Measurements from ENCODE around the gene OSM. TPM values are rescaled to one million over a fixed set of nuclear protein-coding genes. Genes with fewer than 3 reads are reported as not detected.

The OSM gene
- polyA plus RNA-seq, 1 of the 3 experiments (the other 2 are of a cell fraction) = not detected

GRCh38 chr22:30305519-30305905 is 38.9 kb upstream of the OSM start:
- no peaks in the 10 kb centered on the region for H3K9me3 ChIP-seq
- no peaks in the 10 kb centered on the region for H3K9me2 ChIP-seq
- peaks cover 33% of the 10 kb centered on the region for H4K20me1 ChIP-seq (ENCODE audit: insufficient read depth)
- peaks cover 0 to 4% of the 10 kb centered on the region in 2 experiments for H3K36me3 ChIP-seq (replicated peaks in 1 of 2; ENCODE audit: control insufficient read depth in 1 of 2, insufficient read depth in 2 of 2, low read length in 1 of 2)
- H2AFZ ChIP-seq (ENCODE audit: low read depth) = no peak overlapping the region
- H3K79me2 ChIP-seq (ENCODE audit: insufficient read depth) = peaks cover 52% of the 10 kb centered on the region
- no peak overlapping the region for H3K27ac ChIP-seq (ENCODE audit: low read depth in 2 of 2, low read length in 1 of 2)
- H3K4me2 ChIP-seq = no peak overlapping the region
- peaks cover 7 to 12% of the 10 kb centered on the region in 2 experiments; a peak in 1 of 4 replicates for H3K4me1 ChIP-seq (ENCODE audit: control insufficient read depth in 1 of 2, insufficient read depth in 2 of 2, low read depth in 1 of 2, low read length in 1 of 2)
- no peak for TF ChIP-seq PBX3 (IDR thresholded peaks at IDR 0.05)
- no peaks in the 10 kb centered on the region for H3K27me3 ChIP-seq (ENCODE audit: insufficient read depth)
- no peaks in the 10 kb centered on the region for H3F3A ChIP-seq (replicated peaks; ENCODE audit: insufficient read depth)
- no peak overlapping the region for H3K9ac ChIP-seq
- CTCF ChIA-PET = no interaction called here
- POLR2A ChIA-PET = no interaction called here
- WGBS (ENCODE audit: low lambda C conversion rate) = 81% methylated on average over 3 of the region's 4 CpGs
- no peak overlapping the region for H3K4me3 ChIP-seq (ENCODE audit: low read depth in 2 of 2, low read length in 1 of 2)
- DNase-seq = no peak

DNA sequence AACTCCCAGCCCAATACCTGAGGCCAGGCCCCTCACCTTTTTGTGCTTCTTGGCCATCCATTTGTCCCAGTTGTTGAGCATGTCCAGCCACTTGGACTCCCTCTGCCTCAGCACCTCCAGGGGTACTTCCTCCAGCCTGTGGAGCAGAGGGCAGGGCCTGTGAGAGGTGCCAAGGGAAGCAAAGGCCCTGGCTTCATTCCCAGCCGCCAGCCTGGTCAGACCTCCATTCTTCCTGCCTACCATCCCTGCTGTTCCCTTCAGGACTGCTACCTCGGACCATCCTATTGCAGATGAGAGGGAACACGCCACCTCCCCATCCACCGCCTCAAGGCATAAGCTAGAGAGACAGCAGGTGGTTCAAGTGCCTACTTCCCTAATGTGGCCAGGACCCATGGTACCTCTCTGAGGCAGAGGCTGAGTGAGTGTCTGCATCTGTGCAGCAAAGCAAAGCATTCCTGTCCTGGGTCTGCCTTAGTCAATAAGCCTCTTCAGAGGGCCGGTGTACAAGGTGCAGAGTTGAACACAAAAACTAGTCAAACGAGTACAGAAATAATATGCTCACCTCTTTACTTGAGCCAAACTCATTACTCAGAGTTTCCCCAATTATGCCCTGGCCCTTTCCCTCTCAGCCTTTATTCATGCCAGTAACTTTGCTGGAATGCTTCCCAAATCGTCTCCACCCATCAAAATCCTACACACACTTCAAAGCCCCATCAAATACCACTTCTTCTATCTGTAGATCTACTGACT is 38.0 kb upstream of the OSM start:
- Histone ChIP-seq H3K9ac (no peak overlapping the region), H3K9me2 (no peaks in the 10 kb centered on the region), H3F3A (replicated peaks; ENCODE audit: insufficient read depth) (no peaks in the 10 kb centered on the region), H2AFZ (ENCODE audit: low read depth) (no peak overlapping the region), H3K4me2 (no peak overlapping the region), H3K9me3 (no peaks in the 10 kb centered on the region), H3K79me2 (ENCODE audit: insufficient read depth) (peaks cover 44% of the 10 kb centered on the region), H3K27ac (ENCODE audit: low read depth in 2 of 2, low read length in 1 of 2) (no peak overlapping the region), H3K27me3 (ENCODE audit: insufficient read depth) (no peaks in the 10 kb centered on the region), H4K20me1 (ENCODE audit: insufficient read depth) (peaks cover 24% of the 10 kb centered on the region), H3K36me3 (replicated peaks in 1 of 2; ENCODE audit: control insufficient read depth in 1 of 2, insufficient read depth in 2 of 2, low read length in 1 of 2) (peaks cover 0 to 5% of the 10 kb centered on the region in 2 experiments), H3K4me1 (ENCODE audit: control insufficient read depth in 1 of 2, insufficient read depth in 2 of 2, low read depth in 1 of 2, low read length in 1 of 2) (peaks cover 5 to 12% of the 10 kb centered on the region in 2 experiments; a peak in 1 of 4 replicates), H3K4me3 (ENCODE audit: low read depth in 2 of 2, low read length in 1 of 2) (no peak overlapping the region)
- CTCF ChIA-PET = interaction anchor here (1.0 to 1.6 kb wide), 4 partner anchors 12 to 83 kb away, joined by 3 to 9 read pairs (median 4); partner anchors contain the start of genes CASTOR1 and RNF215
- WGBS (ENCODE audit: low lambda C conversion rate) = 90% methylated on average over 7 of the region's 7 CpGs
- no peak for DNase-seq
- POLR2A ChIA-PET = no interaction called here
- TF ChIP-seq RCOR1 (IDR thresholded peaks at IDR 0.05; ENCODE audit: low read length) (no peak), FOSL2 (IDR thresholded peaks at IDR 0.05; ENCODE audit: borderline replicate concordance, low read depth) (no peak), CTCF (IDR thresholded peaks at IDR 0.05) (no peak)

DNA sequence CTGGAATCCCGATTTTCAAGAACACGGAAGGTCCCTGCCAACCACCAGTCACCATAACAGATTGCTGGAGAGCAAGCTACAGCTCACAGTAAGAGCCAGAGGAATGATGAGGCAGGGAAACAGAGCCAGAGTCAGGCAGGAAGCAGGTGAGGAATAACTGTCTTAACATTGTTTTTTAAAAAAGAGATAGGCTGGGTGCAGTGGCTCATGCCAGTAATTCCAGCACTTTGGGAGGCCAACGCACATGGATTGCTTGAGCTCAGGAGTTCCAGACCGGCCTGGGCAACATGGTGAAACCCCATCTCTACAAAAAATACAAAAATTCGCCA is 36.1 kb upstream of the OSM start:
- ChIA-PET CTCF (interaction anchor here (0.7 to 1.2 kb wide), 2 partner anchors 12 to 14 kb away, joined by 3 to 4 read pairs; no protein-coding TSS in a partner anchor), POLR2A (interaction anchor here (0.6 kb wide), 1 partner anchor 12 kb away, joined by 4 read pairs; no protein-coding TSS in a partner anchor)
- Histone ChIP-seq H3K9me2 (no peaks in the 10 kb centered on the region), H3K79me2 (ENCODE audit: insufficient read depth) (peaks cover 26% of the 10 kb centered on the region), H3K36me3 (replicated peaks in 1 of 2; ENCODE audit: control insufficient read depth in 1 of 2, insufficient read depth in 2 of 2, low read length in 1 of 2) (peaks cover 0 to 12% of the 10 kb centered on the region in 2 experiments), H3K27ac (ENCODE audit: low read depth in 2 of 2, low read length in 1 of 2) (no peak overlapping the region), H3K27me3 (ENCODE audit: insufficient read depth) (no peaks in the 10 kb centered on the region), H3K4me1 (ENCODE audit: control insufficient read depth in 1 of 2, insufficient read depth in 2 of 2, low read depth in 1 of 2, low read length in 1 of 2) (peaks cover 5 to 12% of the 10 kb centered on the region in 2 experiments; a peak in 1 of 4 replicates), H3K4me3 (ENCODE audit: low read depth in 2 of 2, low read length in 1 of 2) (no peak overlapping the region), H4K20me1 (ENCODE audit: insufficient read depth) (peaks cover 14% of the 10 kb centered on the region; the same call in 1 of the 2 replicates), H3F3A (replicated peaks; ENCODE audit: insufficient read depth) (no peaks in the 10 kb centered on the region), H3K4me2 (no peak overlapping the region), H2AFZ (ENCODE audit: low read depth) (no peak overlapping the region), H3K9me3 (no peaks in the 10 kb centered on the region), H3K9ac (no peak overlapping the region)
- TF ChIP-seq GATA2 (CRISPR knock-in tag; IDR thresholded peaks at IDR 0.05) (no peak), MEF2A (IDR thresholded peaks at IDR 0.05; ENCODE audit: borderline replicate concordance, low read depth) (no peak), TEAD4 (IDR thresholded peaks at IDR 0.05; ENCODE audit: borderline replicate concordance, insufficient read depth) (no peak), RFX5 (IDR thresholded peaks at IDR 0.05; ENCODE audit: low read length) (no peak), CHD2 (IDR thresholded peaks at IDR 0.05; ENCODE audit: low read length, partially characterized antibody) (no peak), TCF12 (IDR thresholded peaks at IDR 0.05) (no peak), PBX3 (IDR thresholded peaks at IDR 0.05) (no peak)
- TF ChIP-seq, protein P1, sequence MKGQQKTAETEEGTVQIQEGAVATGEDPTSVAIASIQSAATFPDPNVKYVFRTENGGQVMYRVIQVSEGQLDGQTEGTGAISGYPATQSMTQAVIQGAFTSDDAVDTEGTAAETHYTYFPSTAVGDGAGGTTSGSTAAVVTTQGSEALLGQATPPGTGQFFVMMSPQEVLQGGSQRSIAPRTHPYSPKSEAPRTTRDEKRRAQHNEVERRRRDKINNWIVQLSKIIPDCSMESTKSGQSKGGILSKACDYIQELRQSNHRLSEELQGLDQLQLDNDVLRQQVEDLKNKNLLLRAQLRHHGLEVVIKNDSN (IDR thresholded peaks at IDR 0.05; ENCODE audit: borderline replicate concordance, low read depth) = no peak
- no peak for DNase-seq
- WGBS (ENCODE audit: low lambda C conversion rate) = 100% methylated on average over 4 of the region's 5 CpGs

All from SK-N-SH (cell line).